ENCODE results near the gene RNF141.

DNA sequence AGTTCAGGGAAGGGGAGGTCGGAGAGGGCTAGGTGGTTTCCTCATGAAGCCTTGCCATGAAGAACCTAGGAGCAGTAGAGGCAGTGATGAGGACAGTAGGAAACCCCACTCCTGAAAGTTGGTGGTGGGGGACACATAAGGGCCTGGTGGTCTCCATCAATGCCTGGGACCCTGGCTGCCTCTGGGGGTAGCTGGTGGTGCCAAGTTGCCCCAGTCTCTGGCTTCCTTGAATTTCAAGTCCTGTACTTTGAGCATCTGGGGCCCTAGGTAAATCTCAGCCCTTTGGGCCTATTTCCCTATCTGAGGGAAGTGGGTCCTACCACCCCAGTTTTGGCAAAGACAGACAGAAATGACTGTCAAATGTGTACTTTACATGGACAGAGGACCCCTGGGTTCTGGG, 57.8 kb downstream of the RNF141 start:
- TF ChIP-seq EZH2 (IDR thresholded peaks at IDR 0.05) (no peak), POLR2AphosphoS5 (IDR thresholded peaks at IDR 0.05; ENCODE audit: borderline replicate concordance, low read depth, low read length) (no peak), FOXP2 (optimal IDR thresholded peaks at IDR 0.05; ENCODE audit: control extremely low read depth, extremely low read length, insufficient read depth) (no peak)

All from SK-N-MC (cell line).